Psoas muscle (tissue), 8 donors: Measurements from ENCODE around the gene MYPOP. TPM values are rescaled to one million over a fixed set of nuclear protein-coding genes. Genes with fewer than 3 reads are reported as not detected.
A peak's percentile ranks its signal among the peaks of the same experiment; 100 is the strongest.

Source experiments
- ATAC-seq, 4 donors: fragments of 200-7000 bp; cut with Tn5 transposase; one replicate each; pipeline ENCODE4 v1.9.1; 2020; ENCODE audit warnings: moderate library complexity in 3 of 4, mild to moderate bottlenecking in 2 of 4
- DNase-seq, 2 donors: peaks; one replicate each; pipeline ENCODE4 v3.0.0-alpha.2; 2020
- H3K27ac ChIP-seq: fragments of 200-600 bp; one replicate; pipeline ENCODE4 v1.8.0; 2022
- H3K27me3 ChIP-seq, 3 donors: fragments of 200-600 bp in 1 of 3; one replicate each; pipeline versions ENCODE4 v1.6.1 to v1.8.0; 2013 to 2022; ENCODE audit warnings: low read length in 2 of 3, mild to moderate bottlenecking in 2 of 3, moderate library complexity in 1 of 3; ENCODE audit not compliant: insufficient read depth in 3 of 3
- H3K36me3 ChIP-seq, 2 donors: fragments of 200-600 bp in 1 of 2; one replicate each; pipeline versions ENCODE4 v1.6.1 to v1.8.0; 2013 to 2022; ENCODE audit warnings: low read depth in 1 of 2, mild to moderate bottlenecking in 1 of 2, moderate library complexity in 1 of 2; ENCODE audit not compliant: insufficient read depth in 1 of 2
- H3K4me1 ChIP-seq: fragments of 200-600 bp; one replicate; pipeline ENCODE4 v1.8.0; 2022
- H3K4me3 ChIP-seq: fragments of 200-600 bp; one replicate; pipeline ENCODE4 v1.8.0; 2022; ENCODE audit warnings: mild to moderate bottlenecking
- H3K9me3 ChIP-seq: fragments of 200-600 bp; one replicate; pipeline ENCODE4 v1.8.0; 2022
- WGBS, 3 donors: extraction: QIAGEN DNeasy Blood & Tissue Kit; methylation state at CpG; one replicate each; pipeline versions ENCODE4 v1.1.6 to v1.1.7; 2013; 5-methylcytosine and 5-hydroxymethylcytosine counted together
- intact Hi-C, 2 donors: fragments of 100-400 bp; cut with DNase I; formaldehyde crosslinking; loops; one replicate each; pipeline versions ENCODE4 v1.11.0 to v1.14.2; 2022
- polyA plus RNA-seq, 3 donors: library from polyadenylated mRNA; stranded (reverse); fragments of 200-250 nt; gene quantifications; one replicate each; pipeline ENCODE4 v1.2.3, GENCODE V29; 2013
- total RNA-seq, 4 donors: library from RNA; stranded (reverse); fragmentation: NEBNext Ultra II Directional in 2 of 4; extraction: Animal tissue kit (Norgen Biotek cat#: 25700) in 2 of 4; gene quantifications; one replicate each; pipeline versions ENCODE4 v1.2.1 to v1.2.4, GENCODE V29; 2021 to 2023
- TF ChIP-seq, protein P1 (sequence below): fragments of 200-600 bp; IDR thresholded peaks from one replicate; pipeline ENCODE4 v1.8.0; 2022; ENCODE audit warnings: antibody characterized with exemption
- donor health status: healthy with polysubstance abuse.
- donor health status: DM: no; HTN: no; CAD: no; lungs with moderate emphysema.
- donor health status: Bipolar disorder and iron deficiency.
- donor health status: healthy.
- donor health status: DM: yes; HTN: yes; CAD: no.
- donor health status: DM: no; HTN: no; CAD: no.
- donor health status: DM: no; HTN: no; CAD: no.
- donor health status: DM: yes; HTN: yes; CAD: no.

The MYPOP gene
- total and polyA plus RNA-seq, 7 donors, result 10.6 to 20.7 (median 13.0) TPM

GRCh38 chr19:45885556-45886426 lies 16.6 kb downstream of the MYPOP start, which contains the start of gene IRF2BP1:
Gene IRF2BP1, minus strand, starts transcription at chr19:45886141. Its CDS starts 367 bp downstream, at chr19:45885774.
- Histone ChIP-seq H3K27me3 (no peaks in the 10 kb centered on the region), H3K36me3 (peaks cover 0 to 28% of the 10 kb centered on the region in 2 donors), H3K27ac (peak within 1 kb of the TSS; percentile 86), H3K4me3 (peak within 1 kb of the TSS; percentile 87), H3K9me3 (no peaks in the 10 kb centered on the region), H3K4me1 (peaks cover 29% of the 10 kb centered on the region)
- peak; percentile 91 to 95 for DNase-seq
- WGBS, 3 donors, result 0 to 1% (median 1%) methylated on average over 58 to 107 of the region's 107 CpGs
- ATAC-seq, result peak; percentile 83 to 89 (median 85)
- TF ChIP-seq, protein P1, sequence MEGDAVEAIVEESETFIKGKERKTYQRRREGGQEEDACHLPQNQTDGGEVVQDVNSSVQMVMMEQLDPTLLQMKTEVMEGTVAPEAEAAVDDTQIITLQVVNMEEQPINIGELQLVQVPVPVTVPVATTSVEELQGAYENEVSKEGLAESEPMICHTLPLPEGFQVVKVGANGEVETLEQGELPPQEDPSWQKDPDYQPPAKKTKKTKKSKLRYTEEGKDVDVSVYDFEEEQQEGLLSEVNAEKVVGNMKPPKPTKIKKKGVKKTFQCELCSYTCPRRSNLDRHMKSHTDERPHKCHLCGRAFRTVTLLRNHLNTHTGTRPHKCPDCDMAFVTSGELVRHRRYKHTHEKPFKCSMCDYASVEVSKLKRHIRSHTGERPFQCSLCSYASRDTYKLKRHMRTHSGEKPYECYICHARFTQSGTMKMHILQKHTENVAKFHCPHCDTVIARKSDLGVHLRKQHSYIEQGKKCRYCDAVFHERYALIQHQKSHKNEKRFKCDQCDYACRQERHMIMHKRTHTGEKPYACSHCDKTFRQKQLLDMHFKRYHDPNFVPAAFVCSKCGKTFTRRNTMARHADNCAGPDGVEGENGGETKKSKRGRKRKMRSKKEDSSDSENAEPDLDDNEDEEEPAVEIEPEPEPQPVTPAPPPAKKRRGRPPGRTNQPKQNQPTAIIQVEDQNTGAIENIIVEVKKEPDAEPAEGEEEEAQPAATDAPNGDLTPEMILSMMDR, result no peak
- intact Hi-C loops, result loop anchor here (2.0 to 5.0 kb wide), 2 partner anchors 21 to 112 kb away; partner anchors contain the start of genes CCDC61 (in 1 of the 2) and FOXA3 (in 1 of the 2)

DNA sequence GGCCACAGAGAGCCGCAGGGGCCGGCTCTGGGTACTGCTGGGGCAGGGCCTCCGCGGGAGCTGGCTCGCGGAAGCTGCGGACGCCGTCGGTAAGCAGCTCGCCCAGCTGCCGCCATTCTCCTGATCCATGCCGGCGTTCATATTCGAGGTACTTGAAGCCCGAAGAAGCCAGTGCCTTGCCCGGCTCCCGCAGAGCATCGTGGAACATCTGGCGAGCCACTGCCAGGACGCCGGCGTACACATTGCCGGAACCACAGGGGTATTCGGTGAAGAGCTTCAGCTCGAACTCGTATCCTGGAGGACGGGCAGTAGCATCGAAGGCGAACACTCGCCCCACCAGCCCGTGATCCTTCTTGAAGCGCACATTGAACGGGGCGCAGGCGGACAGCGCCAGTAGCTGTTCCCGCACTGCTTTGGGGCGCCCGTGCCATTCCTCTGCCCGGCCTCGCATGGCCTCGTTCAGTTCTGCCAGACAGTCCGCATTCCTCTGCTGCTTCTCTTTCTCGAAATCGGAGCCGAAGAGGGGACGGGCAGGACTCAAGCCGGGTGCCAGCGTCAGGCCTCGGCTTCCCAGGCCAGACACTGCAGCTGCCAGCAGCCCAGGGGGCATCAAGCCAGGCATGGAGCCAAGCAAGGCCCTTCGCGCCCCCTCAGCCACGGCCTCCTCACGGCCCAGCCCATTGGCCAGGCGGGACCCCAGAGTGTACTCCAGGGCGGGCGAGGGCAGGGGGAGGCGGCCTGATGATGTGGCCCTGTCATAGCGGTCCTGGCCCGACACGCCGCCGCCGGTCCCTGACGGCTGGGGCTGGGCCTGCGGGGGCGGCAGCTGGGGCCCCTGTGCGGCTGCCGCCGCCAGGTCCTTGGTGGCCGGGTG lies 17.5 kb downstream of the MYPOP start:
- TF ChIP-seq, protein P1, result no peak
- DNase-seq (peak in 1 of 2 donors; percentile 62), ATAC-seq (no peak)
- peaks cover 29% of the 10 kb centered on the region for H3K4me1 ChIP-seq
- H3K4me3 ChIP-seq, result peak overlapping the region; percentile 87
- H3K27me3 ChIP-seq, result no peaks in the 10 kb centered on the region
- WGBS, 3 donors, result 46 to 51% (median 49%) methylated on average over 66 to 72 of the region's 72 CpGs
- no peaks in the 10 kb centered on the region for H3K9me3 ChIP-seq
- intact Hi-C loops, result loop anchor here (2.0 to 5.0 kb wide), 2 partner anchors 20 to 112 kb away; partner anchors contain the start of genes CCDC61 (in 1 of the 2) and FOXA3 (in 1 of the 2)
- H3K27ac ChIP-seq, result peak overlapping the region; percentile 86
- peaks cover 0 to 23% of the 10 kb centered on the region in 2 donors for H3K36me3 ChIP-seq

DNA sequence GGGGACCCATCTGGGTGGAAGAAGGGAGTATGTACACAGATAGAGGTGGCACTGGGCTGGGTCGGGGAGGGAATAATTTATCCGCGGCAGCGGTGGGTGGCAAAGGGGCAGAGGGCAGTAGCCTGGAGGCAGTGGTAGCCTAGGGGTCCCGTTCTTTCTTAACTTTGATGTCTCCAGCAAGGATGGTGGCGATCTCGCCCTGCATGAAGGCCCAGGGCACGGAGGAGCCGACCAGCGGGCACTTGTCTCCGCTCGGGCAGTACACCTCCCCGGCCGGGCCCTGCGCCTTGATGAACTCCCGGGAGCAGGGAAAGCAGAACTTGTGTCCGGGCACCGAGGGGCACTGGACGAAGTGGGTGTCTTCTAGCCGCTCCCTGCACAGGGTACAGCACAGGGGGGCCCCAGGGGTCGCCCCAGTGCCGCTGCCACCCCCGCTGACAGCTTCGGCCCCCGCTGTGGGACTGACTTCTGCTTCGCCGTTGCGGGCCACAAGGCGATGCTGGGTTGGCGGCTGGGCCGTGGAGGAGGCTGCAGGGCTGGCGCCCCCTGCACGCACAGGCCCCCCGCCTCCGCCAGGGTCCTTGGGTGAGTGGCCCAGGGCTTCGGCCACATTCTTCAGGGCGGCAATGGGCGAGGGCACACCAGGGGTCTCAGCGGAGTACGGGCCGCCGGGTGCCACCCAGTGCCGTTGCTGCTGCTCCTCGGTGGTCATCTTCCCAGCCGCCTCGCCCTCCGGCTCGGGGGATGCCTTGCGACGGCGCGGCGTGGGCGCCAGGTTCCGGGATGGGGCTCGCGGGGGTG lies 18.3 kb downstream of the MYPOP start:
- WGBS, 3 donors, result 85 to 89% (median 87%) methylated on average over 50 to 57 of the region's 57 CpGs
- H3K4me3 ChIP-seq, result peak overlapping the region; percentile 87
- TF ChIP-seq, protein P1, result no peak
- intact Hi-C loops, result loop anchor here in 1 of 2 donors (1.0 to 2.0 kb wide), 2 partner anchors 19 to 67 kb away; partner anchors contain the start of gene FOXA3
- H3K9me3 ChIP-seq, result no peaks in the 10 kb centered on the region
- ATAC-seq, result no peak
- H3K27ac ChIP-seq, result peak overlapping the region; percentile 86
- H3K36me3 ChIP-seq, result peaks cover 0 to 17% of the 10 kb centered on the region in 2 donors
- no peaks in the 10 kb centered on the region for H3K27me3 ChIP-seq
- H3K4me1 ChIP-seq, result peaks cover 29% of the 10 kb centered on the region
- DNase-seq, result no peak

DNA sequence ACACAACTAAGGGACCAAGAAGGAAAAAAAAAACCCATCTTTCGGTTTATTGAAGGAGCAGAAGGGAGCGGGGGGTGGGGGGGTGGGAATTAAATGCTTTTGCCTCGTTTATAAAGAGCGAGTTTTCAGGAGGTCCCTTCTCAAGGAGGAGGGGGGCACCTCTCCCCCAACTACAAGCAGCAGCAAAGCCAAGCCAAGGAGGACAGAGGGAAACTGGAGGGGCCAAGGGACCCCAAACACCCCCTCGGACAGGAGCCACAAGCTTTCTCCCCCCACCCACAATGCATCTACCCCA lies 18.9 kb downstream of the MYPOP start:
- Histone ChIP-seq H3K9me3 (no peaks in the 10 kb centered on the region), H3K27me3 (peaks cover 0 to under 1% (median 0%) of the 10 kb centered on the region in 3 donors), H3K4me1 (peaks cover 29% of the 10 kb centered on the region), H3K27ac (peak overlapping the region; percentile 51), H3K4me3 (peak overlapping the region; percentile 87), H3K36me3 (peaks cover 0 to 17% of the 10 kb centered on the region in 2 donors)
- TF ChIP-seq, protein P1, result no peak
- no peak for DNase-seq
- intact Hi-C loops, result loop anchor here in 1 of 2 donors (1.0 kb wide), 1 partner anchor 66 kb away; no protein-coding TSS in a partner anchor
- WGBS, 3 donors, result 33 to 44% (median 42%) methylated on average over 5 of the region's 5 CpGs
- no peak for ATAC-seq
